K562 (cell line): Measurements from ENCODE around the gene CLIC3. TPM values are rescaled to one million over a fixed set of nuclear protein-coding genes. Genes with fewer than 3 reads are reported as not detected.

Experiments
- EHMT2 ChIP-seq: fragments of 450-650 bp; IDR thresholded peaks from 2 replicates; pipeline ENCODE4 v1.6.1; 2018; ENCODE audit warnings: antibody characterized with exemption
- ETV1 ChIP-seq: fragments of 450-650 bp; conservative IDR thresholded peaks from 2 replicates; pipeline ENCODE4 v1.6.1; 2016; ENCODE audit warnings: missing genetic modification characterization, control low read depth, low read depth, missing compliant biosample characterization
- HDGF ChIP-seq: fragments of 450-650 bp; IDR thresholded peaks from 2 replicates; pipeline ENCODE4 v1.6.1; 2016
- MBD2 ChIP-seq: sonication (generic); IDR thresholded peaks from 2 replicates; pipeline ENCODE4 v1.6.1; 2016; ENCODE audit warnings: low read depth, borderline replicate concordance
- NR2C2 ChIP-seq, 2 experiments: fragments of 200-800 bp in 1 of 2; sonication (Bioruptor generic) in 1 of 2; sonication (generic) in 1 of 2; formaldehyde crosslinking in 1 of 2; IDR thresholded peaks; 2 replicates each; pipeline versions ENCODE4 v1.6.1 to v1.8.0; 2016 to 2022; ENCODE audit warnings: mild to moderate bottlenecking in 1 of 2, missing compliant biosample characterization in 1 of 2, missing genetic modification characterization in 1 of 2, missing genetic modification reagents in 1 of 2
- RAD21 ChIP-seq, 2 experiments: fragments of 250-450 bp in 1 of 2; fragments of 450-650 bp in 1 of 2; sonication (Bioruptor Pico) in 1 of 2; formaldehyde crosslinking in 1 of 2; IDR thresholded peaks in 1 of 2; conservative IDR thresholded peaks in 1 of 2; 2 replicates each; pipeline versions ENCODE4 v1.4.0 to v1.8.0; 2020 to 2022; ENCODE audit warnings: mild to moderate bottlenecking in 2 of 2, moderate library complexity in 1 of 2
- SIX5 ChIP-seq, 2 experiments: IDR thresholded peaks; 2 replicates each; pipeline ENCODE4 v1.6.1; 2011; ENCODE audit warnings: low read length in 2 of 2, borderline replicate concordance in 1 of 2, low read depth in 1 of 2, mild to moderate bottlenecking in 1 of 2, moderate library complexity in 1 of 2; ENCODE audit not compliant: insufficient read depth in 1 of 2
- SMARCA4 ChIP-seq: fragments of 450-650 bp; IDR thresholded peaks from 2 replicates; pipeline ENCODE4 v1.6.1; 2016
- TARDBP ChIP-seq: fragments of 450-650 bp; IDR thresholded peaks from 2 replicates; pipeline ENCODE4 v1.6.1; 2016
- YY1 ChIP-seq, 3 experiments: IDR thresholded peaks; 2 replicates each; pipeline ENCODE4 v1.6.1; 2011; ENCODE audit warnings: low read length in 2 of 3, mild to moderate bottlenecking in 2 of 3, moderate library complexity in 2 of 3, borderline replicate concordance in 1 of 3, control low read depth in 1 of 3, low read depth in 1 of 3; ENCODE audit not compliant: insufficient read depth in 3 of 3, insufficient replicate concordance in 2 of 3, control insufficient read depth in 1 of 3, insufficient read length in 1 of 3; ENCODE audit errors: extremely low read depth in 1 of 3
- ZC3H4 ChIP-seq: sonication (generic); formaldehyde crosslinking; IDR thresholded peaks from 2 replicates; pipeline ENCODE4 v1.9.0; 2021; ENCODE audit warnings: missing genetic modification reagents, borderline replicate concordance
- ZKSCAN1 ChIP-seq: fragments of 150-350 bp; IDR thresholded peaks from 2 replicates; pipeline ENCODE4 v1.6.1; 2016; ENCODE audit warnings: low read depth, low read length
- ZNF263 ChIP-seq: sonication (generic); formaldehyde crosslinking; IDR thresholded peaks from 2 replicates; pipeline ENCODE4 v1.8.0; 2022; ENCODE audit warnings: mild to moderate bottlenecking, missing genetic modification reagents, borderline replicate concordance
- ZNF431 ChIP-seq: sonication (generic); formaldehyde crosslinking; IDR thresholded peaks from 2 replicates; pipeline ENCODE4 v1.8.0; 2022; ENCODE audit warnings: mild to moderate bottlenecking, missing genetic modification reagents
- polyA plus RNA-seq, 8 experiments: library from polyadenylated mRNA; depleted of rRNA in 4 of 8; stranded (reverse) in 5 of 8; unstranded in 3 of 8; fragments of >200 nt; fragmentation: Nextera tagmentation in 2 of 8; fragmentation: Illumina TruSeq in 1 of 8; extraction: Ambion mirVana in 2 of 8; extraction: Trizol in 1 of 8; gene quantifications; 2 replicates each; pipeline versions ENCODE4 v1.2.1 to v1.2.3, GENCODE V29; 2011 to 2014; ENCODE audit warnings: inconsistent platforms in 1 of 8, missing spikeins in 1 of 8
- total RNA-seq, 7 experiments: library from RNA; depleted of rRNA in 6 of 7; stranded (reverse); fragments of >200 nt in 6 of 7; fragmentation: Illumina TruSeq in 2 of 7; extraction: Trizol in 2 of 7; gene quantifications; 2 replicates each; pipeline versions ENCODE4 v1.2.1 to v1.2.3, GENCODE V29; 2011 to 2021; ENCODE audit warnings: low replicate concordance in 1 of 7
- TF ChIP-seq, protein P1 (sequence below): IDR thresholded peaks from 2 replicates; pipeline ENCODE4 v1.6.1; 2012; ENCODE audit warnings: low read depth, low read length, improper control_type of control experiment, borderline replicate concordance
- TF ChIP-seq, protein P2 (sequence below): IDR thresholded peaks from 2 replicates; pipeline ENCODE4 v1.6.1; 2011; ENCODE audit not compliant: insufficient read length; ENCODE audit errors: extremely low read depth
- TF ChIP-seq, protein P3 (sequence below): sonication (generic); formaldehyde crosslinking; IDR thresholded peaks from 2 replicates; pipeline ENCODE4 v1.8.0; 2022; ENCODE audit warnings: mild to moderate bottlenecking, missing genetic modification reagents
- TF ChIP-seq, protein P4 (sequence below): fragments of 450-650 bp; IDR thresholded peaks from 2 replicates; pipeline ENCODE4 v1.6.1; 2016
- TF ChIP-seq, protein P5 (sequence below): IDR thresholded peaks from 2 replicates; pipeline ENCODE4 v1.6.1; 2014; ENCODE audit warnings: antibody characterized with exemption
- TF ChIP-seq, protein P6 (sequence below): fragments of 450-650 bp; formaldehyde crosslinking; IDR thresholded peaks from 2 replicates; pipeline ENCODE4 v1.4.0; 2022; ENCODE audit warnings: missing genetic modification characterization

CLIC3 gene
- total and polyA plus RNA-seq, 9 of the 15 experiments (the other 6 are each of a cell fraction or from before 2014, with no cell fraction given): 0.27 to 0.29 TPM; not detected in 7

DNA sequence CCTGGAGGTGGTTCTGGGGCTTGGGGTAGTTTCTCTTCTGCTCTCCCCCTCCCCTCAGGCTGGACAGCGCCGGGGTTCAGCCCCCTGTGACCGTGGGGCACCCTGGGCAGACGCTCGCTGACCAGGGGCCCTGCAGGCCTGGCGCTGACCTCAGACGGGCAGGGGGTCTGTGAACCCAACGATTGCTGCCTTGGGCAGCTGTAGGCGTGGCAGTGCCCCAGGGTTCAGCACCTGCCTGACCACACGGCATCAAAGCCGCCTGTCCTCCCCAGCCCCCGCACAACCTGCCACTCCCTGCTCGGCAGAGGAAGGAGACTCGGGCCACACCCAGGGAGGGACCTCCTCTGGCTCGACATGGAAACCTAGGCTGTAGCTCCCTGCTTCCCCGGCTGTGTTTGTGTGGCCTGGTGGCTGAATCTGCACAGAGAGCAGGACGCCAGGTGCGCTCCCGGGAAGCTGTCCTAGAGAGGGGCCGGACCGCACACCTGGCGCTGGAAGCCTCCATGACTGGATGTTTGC lies 32.1 kb downstream of the CLIC3 start (continued):
- peak; percentile 73 for TF ChIP-seq ZNF263 (CRISPR knock-in tag)
- TF ChIP-seq YY1 (IDR thresholded peaks at IDR 0.05; ENCODE audit: borderline replicate concordance in 1 of 3, control insufficient read depth in 1 of 3, extremely low read depth in 1 of 3, insufficient read depth in 3 of 3, insufficient read length in 1 of 3, insufficient replicate concordance in 2 of 3, low read depth in 1 of 3, low read length in 2 of 3): peak in 1 of 3 experiments; percentile 11
- TF ChIP-seq ZNF431 (CRISPR knock-in tag): no peak
- TF ChIP-seq SMARCA4: 0 out of 2 replicates have a peak, but pooled peaks have one; percentile 10
- TF ChIP-seq, protein P1, sequence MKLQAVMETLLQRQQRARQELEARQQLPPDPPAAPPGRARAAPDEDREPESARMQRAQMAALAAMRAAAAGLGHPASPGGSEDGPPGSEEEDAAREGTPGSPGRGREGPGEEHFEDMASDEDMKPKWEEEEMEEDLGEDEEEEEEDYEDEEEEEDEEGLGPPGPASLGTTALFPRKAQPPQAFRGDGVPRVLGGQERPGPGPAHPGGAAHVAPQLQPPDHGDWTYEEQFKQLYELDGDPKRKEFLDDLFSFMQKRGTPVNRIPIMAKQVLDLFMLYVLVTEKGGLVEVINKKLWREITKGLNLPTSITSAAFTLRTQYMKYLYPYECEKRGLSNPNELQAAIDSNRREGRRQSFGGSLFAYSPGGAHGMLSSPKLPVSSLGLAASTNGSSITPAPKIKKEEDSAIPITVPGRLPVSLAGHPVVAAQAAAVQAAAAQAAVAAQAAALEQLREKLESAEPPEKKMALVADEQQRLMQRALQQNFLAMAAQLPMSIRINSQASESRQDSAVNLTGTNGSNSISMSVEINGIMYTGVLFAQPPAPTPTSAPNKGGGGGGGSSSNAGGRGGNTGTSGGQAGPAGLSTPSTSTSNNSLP: no peak
- TF ChIP-seq MBD2: 0 out of 2 replicates have a peak, but pooled peaks have one; percentile 17
- no peak for TF ChIP-seq RAD21 (CRISPR knock-in tag; conservative IDR thresholded peaks at IDR 0.05 in 1 of 2, IDR thresholded peaks at IDR 0.05 in 1 of 2)
- TF ChIP-seq, protein P2, sequence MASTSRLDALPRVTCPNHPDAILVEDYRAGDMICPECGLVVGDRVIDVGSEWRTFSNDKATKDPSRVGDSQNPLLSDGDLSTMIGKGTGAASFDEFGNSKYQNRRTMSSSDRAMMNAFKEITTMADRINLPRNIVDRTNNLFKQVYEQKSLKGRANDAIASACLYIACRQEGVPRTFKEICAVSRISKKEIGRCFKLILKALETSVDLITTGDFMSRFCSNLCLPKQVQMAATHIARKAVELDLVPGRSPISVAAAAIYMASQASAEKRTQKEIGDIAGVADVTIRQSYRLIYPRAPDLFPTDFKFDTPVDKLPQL: no peak
- no peak for TF ChIP-seq ZKSCAN1
- TF ChIP-seq, protein P3, sequence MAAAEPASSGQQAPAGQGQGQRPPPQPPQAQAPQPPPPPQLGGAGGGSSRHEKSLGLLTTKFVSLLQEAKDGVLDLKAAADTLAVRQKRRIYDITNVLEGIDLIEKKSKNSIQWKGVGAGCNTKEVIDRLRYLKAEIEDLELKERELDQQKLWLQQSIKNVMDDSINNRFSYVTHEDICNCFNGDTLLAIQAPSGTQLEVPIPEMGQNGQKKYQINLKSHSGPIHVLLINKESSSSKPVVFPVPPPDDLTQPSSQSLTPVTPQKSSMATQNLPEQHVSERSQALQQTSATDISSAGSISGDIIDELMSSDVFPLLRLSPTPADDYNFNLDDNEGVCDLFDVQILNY: no peak
- TF ChIP-seq, protein P4, sequence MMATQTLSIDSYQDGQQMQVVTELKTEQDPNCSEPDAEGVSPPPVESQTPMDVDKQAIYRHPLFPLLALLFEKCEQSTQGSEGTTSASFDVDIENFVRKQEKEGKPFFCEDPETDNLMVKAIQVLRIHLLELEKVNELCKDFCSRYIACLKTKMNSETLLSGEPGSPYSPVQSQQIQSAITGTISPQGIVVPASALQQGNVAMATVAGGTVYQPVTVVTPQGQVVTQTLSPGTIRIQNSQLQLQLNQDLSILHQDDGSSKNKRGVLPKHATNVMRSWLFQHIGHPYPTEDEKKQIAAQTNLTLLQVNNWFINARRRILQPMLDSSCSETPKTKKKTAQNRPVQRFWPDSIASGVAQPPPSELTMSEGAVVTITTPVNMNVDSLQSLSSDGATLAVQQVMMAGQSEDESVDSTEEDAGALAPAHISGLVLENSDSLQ: peak; percentile 83
- TF ChIP-seq, protein P5, sequence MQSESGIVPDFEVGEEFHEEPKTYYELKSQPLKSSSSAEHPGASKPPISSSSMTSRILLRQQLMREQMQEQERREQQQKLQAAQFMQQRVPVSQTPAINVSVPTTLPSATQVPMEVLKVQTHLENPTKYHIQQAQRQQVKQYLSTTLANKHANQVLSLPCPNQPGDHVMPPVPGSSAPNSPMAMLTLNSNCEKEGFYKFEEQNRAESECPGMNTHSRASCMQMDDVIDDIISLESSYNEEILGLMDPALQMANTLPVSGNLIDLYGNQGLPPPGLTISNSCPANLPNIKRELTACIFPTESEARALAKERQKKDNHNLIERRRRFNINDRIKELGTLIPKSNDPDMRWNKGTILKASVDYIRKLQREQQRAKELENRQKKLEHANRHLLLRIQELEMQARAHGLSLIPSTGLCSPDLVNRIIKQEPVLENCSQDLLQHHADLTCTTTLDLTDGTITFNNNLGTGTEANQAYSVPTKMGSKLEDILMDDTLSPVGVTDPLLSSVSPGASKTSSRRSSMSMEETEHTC: no peak
- no peak for TF ChIP-seq TARDBP
- TF ChIP-seq ZC3H4 (CRISPR knock-in tag): no peak
- TF ChIP-seq HDGF: no peak
- TF ChIP-seq, protein P6, sequence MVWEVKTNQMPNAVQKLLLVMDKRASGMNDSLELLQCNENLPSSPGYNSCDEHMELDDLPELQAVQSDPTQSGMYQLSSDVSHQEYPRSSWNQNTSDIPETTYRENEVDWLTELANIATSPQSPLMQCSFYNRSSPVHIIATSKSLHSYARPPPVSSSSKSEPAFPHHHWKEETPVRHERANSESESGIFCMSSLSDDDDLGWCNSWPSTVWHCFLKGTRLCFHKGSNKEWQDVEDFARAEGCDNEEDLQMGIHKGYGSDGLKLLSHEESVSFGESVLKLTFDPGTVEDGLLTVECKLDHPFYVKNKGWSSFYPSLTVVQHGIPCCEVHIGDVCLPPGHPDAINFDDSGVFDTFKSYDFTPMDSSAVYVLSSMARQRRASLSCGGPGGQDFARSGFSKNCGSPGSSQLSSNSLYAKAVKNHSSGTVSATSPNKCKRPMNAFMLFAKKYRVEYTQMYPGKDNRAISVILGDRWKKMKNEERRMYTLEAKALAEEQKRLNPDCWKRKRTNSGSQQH: no peak
- TF ChIP-seq NR2C2 (CRISPR knock-in tag; IDR thresholded peaks at IDR 0.05): no peak
- no peak for TF ChIP-seq NR2C2 (tag; IDR thresholded peaks at IDR 0.05)
- no peak for TF ChIP-seq SIX5 (IDR thresholded peaks at IDR 0.05; ENCODE audit: borderline replicate concordance in 1 of 2, insufficient read depth in 1 of 2, low read depth in 1 of 2, low read length in 2 of 2)
- TF ChIP-seq ETV1 (tag): no peak
- no peak for TF ChIP-seq EHMT2
